GM12873 (cell line): ENCODE data around the gene FDX1.

Experiments
- CTCF ChIP-seq: IDR thresholded peaks from 2 replicates; pipeline ENCODE4 v1.5.1; 2012; ENCODE audit warnings: low read depth, mild to moderate bottlenecking, moderate library complexity, low read length, control low read depth; ENCODE audit not compliant: insufficient read depth; ENCODE audit errors: missing control alignments

FDX1 gene

GRCh38 chr11:110415081-110415480, 14.7 kb upstream of the FDX1 start:
- no peak for TF ChIP-seq CTCF

- no peak for TF ChIP-seq CTCF
These were observed 7.3 kb upstream of the FDX1 start for GRCh38 chr11:110422306-110422905.

- TF ChIP-seq CTCF = no peak
These were observed 4.8 kb upstream of the FDX1 start for GRCh38 chr11:110424775-110425444.

- no peak for TF ChIP-seq CTCF
These were observed 3.8 kb upstream of the FDX1 start for GRCh38 chr11:110425751-110426545.

- TF ChIP-seq CTCF = no peak
These were observed 1.7 kb upstream of the FDX1 start for GRCh38 chr11:110428040-110428439.

- no peak for TF ChIP-seq CTCF
These were observed 605 bp upstream of the FDX1 start for GRCh38 chr11:110428956-110429730.
